Measurements from ENCODE around the gene CEACAM1.
A peak's percentile ranks its signal among the peaks of the same experiment; 100 is the strongest.
"Not testable (repeated sequence)": the region's sequence is repeated elsewhere in the genome, so short reads cannot be mapped to it uniquely, and the experiment has no call there.

The CEACAM1 gene

DNA sequence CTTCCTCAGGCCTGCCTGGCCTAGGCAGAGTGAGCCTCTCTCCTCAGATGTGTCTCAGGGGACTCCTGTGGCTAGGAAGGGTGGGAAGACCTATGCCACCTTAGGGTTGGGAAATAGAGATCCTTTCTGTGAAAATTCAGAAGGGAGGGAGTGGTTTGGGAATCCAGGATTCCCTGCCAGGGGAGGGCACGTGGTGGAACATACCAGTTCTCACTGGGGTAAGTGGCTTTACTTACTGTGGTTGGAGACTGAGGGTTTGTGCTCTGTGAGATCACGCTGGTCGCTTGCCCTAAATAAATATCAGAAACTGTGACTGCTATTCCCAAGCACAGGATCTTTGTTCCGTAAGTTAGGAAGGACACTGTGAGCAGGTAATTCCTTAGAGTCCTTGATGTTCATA, 16.9 kb downstream of the CEACAM1 start:
- DNase-seq (no peak), ATAC-seq (no peak)

DNA sequence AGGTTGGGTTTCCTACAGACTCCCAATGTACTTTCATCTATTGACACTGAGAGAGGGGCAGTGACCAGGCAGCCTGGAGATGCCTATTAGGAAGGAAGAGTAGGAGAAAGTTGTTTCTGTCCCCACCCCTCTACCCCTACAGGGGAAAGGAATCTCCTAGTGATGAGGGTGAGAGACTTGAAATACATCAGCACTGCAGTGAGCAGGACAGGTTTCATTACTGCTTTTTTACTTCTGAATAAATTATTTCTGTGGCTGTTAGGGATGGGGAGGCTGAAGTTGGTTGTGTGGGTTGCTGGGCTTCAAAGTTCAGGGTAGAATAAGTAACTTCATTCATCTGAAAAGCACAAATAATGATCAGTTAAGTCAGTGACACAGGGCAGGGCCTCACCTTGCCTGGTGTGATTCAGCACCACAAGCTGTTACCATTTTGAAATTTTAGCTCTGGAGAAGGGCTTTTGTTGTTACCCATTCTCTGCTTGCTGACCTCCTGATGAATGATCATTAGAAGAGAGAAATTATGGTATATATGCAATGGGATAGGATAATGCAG, 19.3 kb downstream of the CEACAM1 start:
- no peak for DNase-seq
- ATAC-seq: peak; percentile 52

DNA sequence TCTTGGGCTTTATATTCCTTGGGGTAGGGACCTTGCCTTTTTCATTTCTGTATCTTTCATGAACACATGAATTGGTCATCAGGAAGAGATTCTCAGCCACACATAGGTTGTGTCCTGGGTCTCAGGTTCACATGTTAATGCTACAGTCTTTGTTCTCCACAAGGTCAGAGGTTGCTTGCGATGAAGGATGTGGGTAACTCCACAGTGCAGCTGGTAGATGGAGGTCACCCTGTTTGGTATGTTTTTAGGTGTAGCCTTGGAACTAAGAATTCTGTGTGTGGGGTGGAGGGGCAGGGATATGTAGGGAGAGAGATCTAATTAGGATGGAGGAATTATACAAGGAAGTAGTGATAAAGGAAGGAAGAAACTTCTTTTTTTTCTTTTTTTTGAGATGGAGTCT, 23.2 kb downstream of the CEACAM1 start:
- ATAC-seq (no peak), DNase-seq (no peak)

GRCh38 chr19:42501733-42502132, 26.5 kb downstream of the CEACAM1 start:
- ATAC-seq (no peak), DNase-seq (no peak)

- not testable (repeated sequence) for ATAC-seq, DNase-seq
These were observed 27.0 kb downstream of the CEACAM1 start for GRCh38 chr19:42501243-42501642.

GRCh38 chr19:42498169-42498757, 30.0 kb downstream of the CEACAM1 start:
- ATAC-seq: no peak
- DNase-seq: no peak

DNA sequence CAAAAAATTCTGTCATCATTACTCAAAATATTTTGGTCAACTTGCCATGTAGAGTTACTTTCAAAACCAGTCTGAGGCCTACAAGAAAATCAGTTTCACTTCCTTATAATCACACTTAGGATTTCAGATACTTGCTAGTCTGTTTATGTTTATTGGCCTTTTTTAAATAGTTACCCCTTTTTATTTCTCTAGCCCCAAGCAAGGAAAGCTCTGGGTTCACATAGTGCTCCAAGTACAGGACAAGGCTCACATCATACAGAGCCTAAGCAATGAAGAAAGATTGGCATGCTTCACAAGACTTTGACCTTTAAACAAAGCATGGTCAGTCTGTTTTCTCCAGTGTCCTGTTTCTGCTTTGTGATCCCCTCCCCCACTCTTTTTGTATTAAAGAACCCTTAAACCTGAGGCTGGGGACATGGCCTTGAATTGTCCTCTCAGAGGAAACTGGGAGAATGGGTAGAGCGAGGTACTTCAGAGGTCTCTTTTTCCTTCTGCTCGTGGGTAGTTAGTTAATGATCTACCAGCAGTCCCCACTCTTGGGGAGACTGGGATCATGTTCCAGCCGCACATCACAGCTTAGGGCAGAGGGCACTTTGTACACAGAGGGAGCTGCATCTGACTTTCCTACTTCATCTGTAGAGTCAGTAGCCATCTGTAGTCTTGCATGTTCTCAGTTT, 30.7 kb downstream of the CEACAM1 start:
- ATAC-seq: no peak

DNA sequence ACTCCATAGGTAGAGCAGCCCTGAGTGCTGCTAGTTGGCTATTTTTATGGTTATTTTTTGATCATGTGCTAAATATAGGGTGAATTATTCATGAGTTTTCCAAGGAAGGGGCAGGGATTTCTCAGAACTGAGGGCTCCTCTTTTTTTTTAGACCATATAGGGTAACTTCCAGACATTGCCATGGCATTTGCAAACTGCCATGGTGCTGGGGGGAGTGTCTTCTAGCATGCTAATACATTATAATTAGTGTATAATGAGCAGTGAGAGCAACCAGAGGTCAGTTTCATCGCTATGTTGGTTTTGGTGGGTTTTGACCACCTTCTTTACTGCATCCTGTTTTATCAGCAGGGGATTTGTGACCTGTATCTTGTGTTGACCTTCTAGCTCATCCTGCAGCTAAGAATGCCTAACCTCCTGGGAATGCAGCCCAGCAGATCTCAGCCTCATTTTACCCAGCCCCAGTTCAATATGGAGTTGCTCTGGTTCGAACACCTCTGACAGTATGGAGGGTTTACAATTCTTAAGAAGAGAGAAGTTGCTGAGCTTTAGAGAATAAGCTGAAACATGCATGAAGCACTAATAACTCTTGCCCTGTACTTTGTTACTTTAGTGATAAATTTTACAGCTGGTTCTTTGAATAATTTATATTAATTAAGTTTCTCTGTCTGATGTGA, 31.7 kb downstream of the CEACAM1 start:
- ATAC-seq: no peak
- DNase-seq: no peak

More for the DNA sequence above, 30.7 kb downstream of the CEACAM1 start:
- no peak for DNase-seq

DNA sequence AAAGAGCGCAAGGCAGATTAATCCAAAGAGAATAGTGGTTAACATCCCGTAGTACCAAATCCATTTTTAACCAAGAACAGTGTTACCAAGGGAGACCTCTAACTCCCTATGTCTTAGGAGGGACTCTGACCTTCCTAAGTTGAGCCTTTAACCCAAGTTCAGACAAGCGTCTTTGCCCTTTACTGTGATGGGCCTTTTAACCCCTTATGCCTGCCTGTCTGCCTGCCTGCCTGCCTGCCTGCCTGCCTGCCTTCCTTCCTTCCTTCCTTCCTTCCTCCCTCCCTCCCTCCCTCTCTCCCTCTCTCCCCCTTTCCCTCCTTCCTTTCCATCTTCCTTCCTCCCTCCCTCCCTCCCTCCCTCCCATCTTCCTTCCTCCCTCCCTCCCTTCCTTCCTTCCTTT, 32.6 kb downstream of the CEACAM1 start:
- ATAC-seq (no peak), DNase-seq (no peak)

DNA sequence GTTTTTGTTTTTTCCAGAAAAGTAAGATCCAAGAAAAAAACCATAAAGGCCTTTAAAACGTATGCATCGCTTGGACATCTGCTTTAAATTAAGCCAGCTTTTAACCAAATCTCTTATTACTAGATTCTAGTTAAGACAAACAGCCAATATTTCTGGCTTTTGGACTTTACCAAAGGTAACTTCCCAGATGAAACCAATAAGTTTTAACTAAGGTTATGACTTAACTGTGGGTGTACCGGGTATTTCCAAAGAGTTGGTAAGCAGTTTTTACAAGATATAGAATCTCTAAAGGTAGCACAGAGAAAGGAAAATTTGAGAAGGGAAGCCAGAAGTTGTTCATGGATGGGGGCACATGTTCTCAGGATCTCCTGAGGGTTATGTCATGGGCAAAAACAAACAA, 34.0 kb downstream of the CEACAM1 start:
- no peak for DNase-seq
- no peak for ATAC-seq

GRCh38 chr19:42488783-42489521, 39.3 kb downstream of the CEACAM1 start:
- DNase-seq: no peak
- no peak for ATAC-seq

DNA sequence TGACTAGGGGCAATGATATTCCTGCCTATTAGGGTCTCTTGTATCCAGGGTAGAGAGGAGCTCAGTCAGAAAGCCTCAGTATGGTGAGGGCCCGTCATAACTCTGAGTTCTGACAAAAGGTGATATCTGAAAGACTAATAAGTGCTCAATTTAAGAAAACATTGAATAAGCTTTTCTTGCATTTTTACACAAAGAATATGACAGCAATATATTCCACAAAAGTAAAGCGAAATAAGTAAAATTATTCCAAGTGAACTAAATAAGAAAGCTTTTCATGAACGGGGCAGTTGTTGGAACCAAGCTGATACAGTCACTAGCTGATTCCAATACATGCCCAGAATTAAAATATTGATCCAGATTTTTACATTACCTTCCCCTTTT, 40.5 kb downstream of the CEACAM1 start:
- ATAC-seq: no peak
- no peak for DNase-seq

GRCh38 chr19:42487032-42487797, 41.1 kb downstream of the CEACAM1 start:
- ATAC-seq (no peak), DNase-seq (no peak)

DNA sequence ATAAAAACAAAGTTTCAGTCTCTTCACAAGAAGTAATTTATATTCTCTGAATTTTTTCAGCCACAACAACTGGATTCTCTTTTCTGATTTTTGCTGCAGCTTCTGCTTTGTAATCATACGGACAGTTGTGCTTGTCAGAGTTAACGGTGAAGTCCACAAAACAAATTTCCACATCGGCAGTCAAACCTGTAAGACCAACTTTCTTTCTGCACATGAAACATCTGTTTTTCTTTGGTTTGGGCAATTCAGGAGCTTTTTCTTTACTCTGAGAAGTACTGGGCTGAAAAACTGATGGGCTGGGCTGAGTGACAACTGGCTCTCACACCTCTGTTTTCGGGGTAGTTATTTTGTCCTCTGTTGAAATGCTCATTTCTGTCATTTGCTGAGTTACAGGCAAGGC, 43.2 kb downstream of the CEACAM1 start:
- not testable (repeated sequence) for DNase-seq, ATAC-seq

DNA sequence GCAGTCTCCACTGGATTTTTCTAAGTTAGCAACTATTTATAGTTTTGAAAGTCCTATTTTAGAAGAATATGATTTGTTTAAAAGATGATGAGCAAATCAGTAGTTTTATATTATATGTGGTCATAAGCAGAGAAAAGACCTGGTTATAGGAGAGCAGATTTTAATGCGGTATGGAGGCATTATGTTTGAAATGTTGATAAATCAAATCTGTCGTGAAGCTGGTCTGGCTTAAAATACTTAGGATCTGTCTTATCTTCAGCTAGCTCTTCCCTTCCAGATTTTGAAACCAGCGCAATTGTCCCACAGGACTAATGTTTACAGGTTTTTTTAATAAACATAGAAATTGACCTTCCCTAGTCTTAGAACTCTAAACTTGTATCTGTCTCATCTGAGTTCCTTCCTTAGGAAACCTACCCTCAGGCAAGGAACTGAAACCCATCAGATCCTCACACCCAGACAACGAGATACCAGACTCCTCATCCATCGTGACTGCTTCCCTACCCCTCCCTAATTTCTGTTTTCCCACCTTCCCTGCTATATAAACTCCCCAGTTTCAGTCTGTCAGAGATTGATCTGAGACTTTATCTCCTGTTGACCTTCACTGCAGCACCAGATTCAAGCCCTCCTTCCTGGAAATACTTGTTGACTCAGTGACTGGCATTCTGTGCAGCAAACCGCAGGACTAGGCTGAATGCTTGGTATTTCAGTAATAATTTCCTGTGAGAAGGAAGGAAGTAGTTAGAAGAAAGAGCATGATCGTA, 47.8 kb downstream of the CEACAM1 start:
- ATAC-seq (peak; percentile 61), DNase-seq (peak; percentile 13)

GRCh38 chr19:42479736-42480135, 48.5 kb downstream of the CEACAM1 start:
- DNase-seq (no peak), ATAC-seq (no peak)

GRCh38 chr19:42478765-42479311, 49.4 kb downstream of the CEACAM1 start:
- DNase-seq (no peak), ATAC-seq (no peak)

DNA sequence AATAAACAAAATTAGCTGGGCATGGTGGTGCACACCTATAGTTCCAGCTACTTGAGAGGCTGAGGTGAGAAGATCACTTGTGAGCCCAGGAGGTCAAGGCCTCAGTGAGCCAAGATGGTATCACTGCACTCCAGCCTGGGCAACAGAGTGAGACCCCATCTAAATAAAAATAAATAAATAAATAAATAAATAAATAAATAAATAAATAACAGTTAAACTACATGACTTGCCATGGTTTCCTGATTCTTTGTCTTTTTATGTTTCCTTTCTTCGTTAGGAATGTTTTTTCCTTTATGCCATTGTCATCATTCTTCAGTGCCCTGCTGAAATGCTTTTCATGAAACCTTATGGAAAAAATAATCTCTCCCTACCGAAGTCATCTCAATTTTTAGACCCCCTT, 50.3 kb downstream of the CEACAM1 start:
- ATAC-seq: no peak
- DNase-seq: no peak

- DNase-seq (no peak), ATAC-seq (no peak)
These were observed 51.2 kb downstream of the CEACAM1 start for GRCh38 chr19:42477117-42477516.

GRCh38 chr19:42475366-42475765, 52.9 kb downstream of the CEACAM1 start:
- ATAC-seq: no peak
- no peak for DNase-seq

DNA sequence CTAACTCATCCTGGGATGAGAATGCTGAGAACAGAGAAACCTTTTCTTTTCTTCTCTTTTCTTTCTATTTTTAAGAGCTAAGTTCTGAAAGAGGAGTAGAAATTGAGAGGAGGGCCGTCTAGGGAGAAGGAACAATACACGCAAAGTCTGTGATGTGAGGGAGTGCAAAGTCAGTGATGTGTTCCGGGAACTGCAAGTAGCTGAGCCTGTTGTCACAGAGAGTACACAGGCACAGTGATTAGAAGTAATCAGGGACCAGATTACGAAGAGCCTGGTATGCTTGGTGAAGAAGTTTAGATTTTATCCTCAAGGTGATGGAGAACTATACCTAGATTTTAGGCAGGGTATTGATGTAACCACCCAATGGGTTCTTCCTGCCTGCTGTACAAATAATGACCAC, 53.5 kb downstream of the CEACAM1 start:
- ATAC-seq (no peak), DNase-seq (no peak)

Measured in stimulated activated naive CD8-positive, alpha-beta T cell treated with anti-CD3 and anti-CD28 coated beads, Interleukin-15, Interleukin-2, amounts not matched to agents 100 U/mL and 50 U/mL, for 24 hours (primary cell).